HG02623 (cell line): ENCODE results near the gene METTL14.

Experiments
- ATAC-seq: cut with Tn5 transposase; IDR thresholded peaks from one replicate; pipeline ENCODE4 v1.9.1; 2021; ENCODE audit warnings: moderate library complexity; ENCODE audit not compliant: unreplicated experiment

The METTL14 gene

DNA sequence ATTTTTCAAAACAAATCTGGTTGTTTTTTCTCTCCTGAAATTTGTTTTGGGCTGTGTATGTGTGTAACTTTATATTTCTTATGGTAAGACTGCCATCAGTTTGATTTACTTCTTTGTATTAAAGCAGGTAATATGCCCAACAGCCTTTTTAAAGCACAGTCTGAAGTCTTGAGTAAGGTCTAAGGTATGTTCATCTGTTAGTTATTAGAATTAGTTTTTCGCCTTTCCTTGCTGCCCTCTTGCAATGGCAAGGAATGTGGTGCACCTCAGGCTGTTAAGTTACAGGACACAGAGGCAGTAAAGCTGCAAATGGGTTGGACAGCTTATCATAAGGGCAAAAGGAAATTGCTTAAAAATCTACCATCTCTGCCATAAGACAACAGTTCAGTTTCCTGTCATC, 71.8 kb downstream of the METTL14 start:
- no peak for ATAC-seq

DNA sequence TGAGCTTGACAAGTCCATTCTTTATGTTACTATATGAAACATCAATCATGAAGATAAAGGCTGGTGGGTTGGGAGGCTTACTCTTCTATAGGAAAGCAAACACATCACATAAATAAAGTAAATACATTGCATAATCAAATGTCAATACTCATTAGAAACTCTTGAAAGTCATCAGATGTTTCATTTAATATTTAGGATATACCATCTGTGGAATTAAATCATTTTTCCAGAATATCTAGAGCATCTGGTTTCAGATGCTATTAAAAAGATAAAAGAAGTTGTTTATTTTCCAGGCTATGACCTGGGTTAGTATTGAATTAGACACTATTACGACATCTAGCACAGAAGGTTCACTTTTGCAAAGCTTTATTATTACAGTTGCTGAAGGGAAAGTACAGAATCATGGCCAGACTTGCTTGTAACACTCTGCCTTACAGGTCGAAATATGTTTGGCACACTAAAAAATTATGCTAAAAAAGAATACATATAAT, 72.6 kb downstream of the METTL14 start:
- no peak for ATAC-seq

- ATAC-seq: no peak
These were observed 73.1 kb downstream of the METTL14 start for GRCh38 chr4:118758293-118758692.

GRCh38 chr4:118759481-118759880, 74.3 kb downstream of the METTL14 start:
- no peak for ATAC-seq

DNA sequence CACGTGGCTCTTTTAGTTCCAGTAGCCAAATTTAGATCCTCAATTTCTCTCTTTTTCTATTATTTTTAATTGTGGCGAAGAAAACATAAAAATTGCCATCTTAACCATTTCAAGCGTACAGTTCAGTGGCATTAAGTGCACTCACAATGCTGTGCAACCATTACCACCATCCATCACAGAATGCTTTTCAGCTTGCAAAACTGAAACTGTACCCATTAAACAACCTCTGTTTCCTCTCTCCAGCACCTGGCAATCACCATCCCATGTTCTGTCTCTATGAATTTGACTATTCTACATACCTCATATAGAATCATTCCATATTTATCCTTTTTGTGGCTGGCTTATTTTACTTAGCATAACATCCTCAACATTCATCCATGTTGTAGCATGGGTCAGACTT, 74.9 kb downstream of the METTL14 start:
- ATAC-seq: peak; percentile 42

DNA sequence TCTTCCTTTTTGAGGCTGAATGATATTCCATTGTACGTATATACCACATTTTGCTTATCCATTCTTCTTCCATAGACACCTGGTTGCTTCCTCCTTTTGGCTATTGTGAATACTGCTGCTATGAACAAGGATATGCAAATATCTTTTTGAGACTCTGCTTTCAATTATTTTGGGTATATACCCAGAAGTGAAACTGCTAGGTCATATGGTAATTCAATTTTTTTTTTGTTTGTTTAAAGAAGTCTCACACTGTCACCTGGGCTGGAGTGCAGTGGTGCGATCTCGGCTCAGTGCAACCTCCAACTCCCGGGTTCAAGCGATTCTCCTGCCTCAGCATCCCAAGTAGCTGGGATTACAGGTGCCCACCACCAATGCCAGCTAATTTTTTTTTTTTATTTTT, 75.3 kb downstream of the METTL14 start:
- peak; percentile 96 for ATAC-seq

DNA sequence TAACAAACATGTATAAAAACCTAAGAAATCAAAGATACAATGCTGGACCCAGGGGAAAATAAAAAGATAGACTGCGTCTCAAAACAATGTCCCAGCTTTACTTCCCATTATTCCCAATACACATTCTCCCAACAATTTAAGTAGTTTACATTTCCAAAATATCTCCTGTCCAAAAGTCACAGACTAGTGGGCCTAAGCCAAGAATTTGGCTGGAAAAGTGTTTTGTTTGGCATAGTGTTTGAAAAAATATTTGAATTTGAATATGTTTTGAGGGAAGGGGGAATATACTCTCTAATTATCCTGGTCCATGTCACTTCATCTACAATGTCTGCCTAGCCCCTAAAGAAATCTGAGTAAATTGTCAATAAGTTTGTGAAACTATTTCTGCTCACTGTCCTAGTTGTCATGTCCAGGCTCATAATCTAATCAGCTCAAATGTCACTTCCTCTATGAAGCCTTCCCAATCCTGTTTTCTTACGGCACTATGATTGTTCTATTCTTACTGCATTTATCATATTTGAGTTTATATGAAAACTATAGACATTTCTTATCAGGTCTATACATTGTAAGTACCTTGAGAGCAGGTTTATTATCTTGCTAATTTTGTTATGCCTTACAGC, 76.3 kb downstream of the METTL14 start:
- ATAC-seq: no peak

DNA sequence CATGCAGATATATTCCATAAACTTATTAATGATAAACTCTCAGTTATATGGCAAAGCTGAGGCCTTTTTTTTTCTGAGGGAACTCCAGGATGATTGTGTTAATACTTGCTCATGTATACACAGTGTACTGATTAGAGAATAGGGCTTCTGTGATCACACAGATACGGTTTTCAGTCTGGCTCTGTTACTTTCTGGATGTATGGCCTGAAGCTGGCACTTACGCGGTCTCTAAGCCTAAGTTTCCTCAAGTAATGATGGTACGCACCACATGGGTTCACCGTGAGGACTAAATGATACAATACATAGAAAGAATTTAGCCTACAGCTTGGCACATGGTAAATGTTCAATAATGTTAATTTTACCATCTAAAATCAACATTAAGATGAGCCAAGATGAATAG, 77.0 kb downstream of the METTL14 start:
- no peak for ATAC-seq

- ATAC-seq: no peak
These were observed 77.7 kb downstream of the METTL14 start for GRCh38 chr4:118762730-118763477.
